ENCODE results near the gene ARHGAP32.

ARHGAP32 gene

DNA sequence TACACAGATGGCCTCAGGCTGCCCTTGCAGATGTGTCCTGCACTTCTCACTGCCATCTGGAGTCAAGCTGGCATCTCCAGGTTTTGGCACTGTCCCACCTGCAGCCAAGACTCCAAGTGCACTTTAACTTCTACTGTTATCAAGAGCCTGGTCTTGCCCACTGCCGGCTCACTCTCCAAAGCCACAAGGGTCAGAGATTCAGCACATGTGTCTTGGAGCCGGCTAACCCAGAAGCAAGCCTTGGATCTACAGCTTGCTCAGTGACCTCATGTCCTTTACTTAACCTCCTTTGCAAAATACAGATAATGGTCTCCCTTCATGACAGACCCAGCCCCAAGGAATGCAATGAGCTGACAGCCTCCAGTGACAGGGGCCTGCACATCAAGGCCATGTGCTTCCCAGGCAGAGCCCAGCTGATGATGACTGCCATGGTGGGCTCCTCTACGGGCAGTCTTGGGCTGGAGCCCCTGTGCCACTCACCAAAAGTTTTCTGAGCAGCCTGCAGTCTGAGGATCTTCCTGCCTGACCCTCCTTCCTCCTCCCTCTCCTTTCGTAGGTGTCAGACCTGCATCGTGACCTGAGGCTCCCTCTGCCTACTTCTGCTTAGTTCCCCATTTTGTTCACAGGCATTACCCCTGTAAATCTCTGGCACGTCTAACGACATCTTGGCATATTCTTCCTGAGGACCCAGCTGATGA lies 258.5 kb downstream of the ARHGAP32 start:
- no peaks in the 10 kb centered on the region for H3K27me3 ChIP-seq (ENCODE audit: insufficient read depth, low read depth, severe bottlenecking)
- H3K4me3 ChIP-seq (ENCODE audit: low read depth, low read length) = no peak overlapping the region
- no peak for DNase-seq
- TF ChIP-seq, protein P1, sequence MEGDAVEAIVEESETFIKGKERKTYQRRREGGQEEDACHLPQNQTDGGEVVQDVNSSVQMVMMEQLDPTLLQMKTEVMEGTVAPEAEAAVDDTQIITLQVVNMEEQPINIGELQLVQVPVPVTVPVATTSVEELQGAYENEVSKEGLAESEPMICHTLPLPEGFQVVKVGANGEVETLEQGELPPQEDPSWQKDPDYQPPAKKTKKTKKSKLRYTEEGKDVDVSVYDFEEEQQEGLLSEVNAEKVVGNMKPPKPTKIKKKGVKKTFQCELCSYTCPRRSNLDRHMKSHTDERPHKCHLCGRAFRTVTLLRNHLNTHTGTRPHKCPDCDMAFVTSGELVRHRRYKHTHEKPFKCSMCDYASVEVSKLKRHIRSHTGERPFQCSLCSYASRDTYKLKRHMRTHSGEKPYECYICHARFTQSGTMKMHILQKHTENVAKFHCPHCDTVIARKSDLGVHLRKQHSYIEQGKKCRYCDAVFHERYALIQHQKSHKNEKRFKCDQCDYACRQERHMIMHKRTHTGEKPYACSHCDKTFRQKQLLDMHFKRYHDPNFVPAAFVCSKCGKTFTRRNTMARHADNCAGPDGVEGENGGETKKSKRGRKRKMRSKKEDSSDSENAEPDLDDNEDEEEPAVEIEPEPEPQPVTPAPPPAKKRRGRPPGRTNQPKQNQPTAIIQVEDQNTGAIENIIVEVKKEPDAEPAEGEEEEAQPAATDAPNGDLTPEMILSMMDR (IDR thresholded peaks at IDR 0.05; ENCODE audit: low read depth, low read length) = no peak
- H3K9me3 ChIP-seq (ENCODE audit: severe bottlenecking) = no peaks in the 10 kb centered on the region
- no peak overlapping the region for H3K27ac ChIP-seq
- no peaks in the 10 kb centered on the region for H3K36me3 ChIP-seq

DNA sequence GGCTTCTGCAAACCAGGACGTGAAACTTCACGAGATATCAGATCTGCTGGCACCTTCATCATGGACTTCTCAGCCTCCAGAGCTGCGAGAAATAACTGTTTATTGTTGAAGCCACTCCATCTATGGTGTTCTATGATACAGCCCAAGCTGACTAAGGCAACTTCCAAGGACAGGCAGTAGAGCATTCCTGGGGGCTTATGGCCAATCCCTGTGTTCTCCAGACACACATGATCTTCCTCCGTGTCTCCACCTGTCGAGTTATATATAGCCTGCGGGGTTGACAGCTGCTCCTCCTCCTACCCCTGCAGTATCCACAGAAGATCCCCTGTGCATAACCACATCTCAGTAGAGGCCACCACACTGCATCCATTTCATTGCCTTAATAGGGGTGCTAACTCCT lies 260.5 kb downstream of the ARHGAP32 start:
- TF ChIP-seq, protein P1 (IDR thresholded peaks at IDR 0.05; ENCODE audit: low read depth, low read length) = no peak
- no peaks in the 10 kb centered on the region for H3K27me3 ChIP-seq (ENCODE audit: insufficient read depth, low read depth, severe bottlenecking)
- peak; percentile 32 for DNase-seq

DNA sequence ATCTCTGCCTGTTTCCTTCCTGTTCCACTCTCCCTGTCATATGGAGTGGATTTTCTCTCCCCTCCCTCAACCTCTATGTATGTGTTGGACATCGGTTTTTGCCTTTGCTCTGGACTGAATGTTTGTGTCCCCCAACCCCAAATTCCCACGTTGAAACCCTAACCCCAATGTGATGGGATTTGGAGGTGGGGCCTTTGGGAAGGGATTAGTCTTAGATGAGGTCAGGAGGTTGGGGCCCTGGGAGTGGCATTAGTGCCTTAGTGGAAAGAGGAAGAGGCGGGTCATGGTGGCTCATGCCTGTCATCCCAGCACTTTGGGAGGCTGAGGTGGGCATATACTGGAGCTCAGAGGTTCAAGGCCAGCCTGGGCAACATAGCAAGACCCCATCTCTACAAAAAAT lies 261.1 kb downstream of the ARHGAP32 start:
- no peaks in the 10 kb centered on the region for H3K27me3 ChIP-seq (ENCODE audit: insufficient read depth, low read depth, severe bottlenecking)

More for the DNA sequence above, 260.5 kb downstream of the ARHGAP32 start:
- H3K36me3 ChIP-seq = no peaks in the 10 kb centered on the region
- no peak overlapping the region for H3K27ac ChIP-seq
- no peak overlapping the region for H3K4me3 ChIP-seq (ENCODE audit: low read depth, low read length)
- no peaks in the 10 kb centered on the region for H3K9me3 ChIP-seq (ENCODE audit: severe bottlenecking)

DNA sequence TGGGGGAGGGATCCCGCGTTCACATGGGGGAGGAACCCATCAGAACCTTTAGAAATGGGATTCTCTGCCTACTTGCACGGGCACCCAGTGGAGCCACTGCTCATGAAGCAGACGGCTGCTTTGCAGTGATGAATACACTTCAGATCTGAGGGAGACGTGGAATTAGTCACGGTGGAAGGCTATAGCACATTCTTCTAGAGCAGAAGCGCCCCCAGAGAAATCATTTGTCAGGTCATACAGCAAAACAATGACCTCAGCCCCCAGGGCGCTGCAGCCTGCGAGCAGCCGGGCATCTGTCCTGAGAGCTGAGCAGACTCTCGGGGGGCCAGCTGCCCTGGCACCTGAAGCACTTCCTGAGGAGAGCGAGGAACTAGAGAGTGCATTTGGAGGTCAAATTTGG lies 262.1 kb downstream of the ARHGAP32 start:
- DNase-seq = no peak
- no peak overlapping the region for H3K27ac ChIP-seq
- TF ChIP-seq, protein P1 (IDR thresholded peaks at IDR 0.05; ENCODE audit: low read depth, low read length) = no peak
- H3K4me3 ChIP-seq (ENCODE audit: low read depth, low read length) = no peak overlapping the region
- H3K9me3 ChIP-seq (ENCODE audit: severe bottlenecking) = no peaks in the 10 kb centered on the region
- H3K27me3 ChIP-seq (ENCODE audit: insufficient read depth, low read depth, severe bottlenecking) = no peaks in the 10 kb centered on the region
- no peaks in the 10 kb centered on the region for H3K36me3 ChIP-seq

More for the DNA sequence above, 261.1 kb downstream of the ARHGAP32 start:
- TF ChIP-seq, protein P1 (IDR thresholded peaks at IDR 0.05; ENCODE audit: low read depth, low read length) = no peak
- no peak overlapping the region for H3K4me3 ChIP-seq (ENCODE audit: low read depth, low read length)
- no peak overlapping the region for H3K27ac ChIP-seq
- H3K36me3 ChIP-seq = no peaks in the 10 kb centered on the region
- no peaks in the 10 kb centered on the region for H3K9me3 ChIP-seq (ENCODE audit: severe bottlenecking)
- DNase-seq = no peak

DNA sequence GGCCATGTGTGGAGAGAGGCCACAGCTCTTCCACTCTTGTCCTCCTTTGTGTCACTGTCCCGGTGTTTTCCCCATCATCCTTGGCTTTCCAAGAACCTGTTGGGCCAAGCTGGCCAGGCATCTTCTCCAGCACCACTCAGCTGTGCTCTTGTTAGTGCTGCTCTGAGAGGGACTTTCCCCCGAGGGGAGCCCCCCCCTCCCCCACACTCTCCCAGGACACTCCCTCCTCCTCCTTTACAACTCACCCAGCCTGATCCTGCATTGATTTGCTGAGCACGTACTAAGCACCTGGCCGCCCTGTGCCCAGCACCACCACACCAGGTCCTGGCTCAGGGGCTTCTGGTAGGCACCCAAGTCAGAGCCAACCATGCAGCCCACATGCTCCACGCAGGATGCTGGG lies 262.7 kb downstream of the ARHGAP32 start:
- Histone ChIP-seq H3K36me3 (no peaks in the 10 kb centered on the region), H3K27ac (no peak overlapping the region), H3K27me3 (ENCODE audit: insufficient read depth, low read depth, severe bottlenecking) (no peaks in the 10 kb centered on the region), H3K9me3 (ENCODE audit: severe bottlenecking) (no peaks in the 10 kb centered on the region), H3K4me3 (ENCODE audit: low read depth, low read length) (no peak overlapping the region)
- TF ChIP-seq, protein P1 (IDR thresholded peaks at IDR 0.05; ENCODE audit: low read depth, low read length) = no peak
- DNase-seq = no peak

DNA sequence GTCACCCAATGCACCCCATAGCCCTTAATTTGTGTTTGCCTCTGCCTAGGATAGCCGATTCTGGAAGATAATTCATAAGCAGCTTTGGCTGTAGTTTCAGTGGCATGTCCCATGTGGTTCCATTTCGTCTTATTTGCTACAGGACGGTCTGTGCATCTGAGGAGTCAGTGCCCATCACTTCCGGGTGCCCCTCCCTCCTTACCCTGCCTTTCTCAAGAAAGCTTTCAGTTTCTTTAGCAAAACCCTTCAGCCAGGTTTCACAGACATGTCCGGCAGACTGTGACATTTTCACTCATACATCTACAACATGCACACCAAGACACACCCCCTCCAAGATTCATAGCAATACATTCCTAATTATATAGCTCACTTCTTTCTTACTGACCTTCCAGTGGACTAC lies 263.7 kb downstream of the ARHGAP32 start:
- Histone ChIP-seq H3K36me3 (no peaks in the 10 kb centered on the region), H3K27me3 (ENCODE audit: insufficient read depth, low read depth, severe bottlenecking) (no peaks in the 10 kb centered on the region), H3K4me3 (ENCODE audit: low read depth, low read length) (no peak overlapping the region), H3K27ac (no peak overlapping the region), H3K9me3 (ENCODE audit: severe bottlenecking) (no peaks in the 10 kb centered on the region)
- TF ChIP-seq, protein P1 (IDR thresholded peaks at IDR 0.05; ENCODE audit: low read depth, low read length) = no peak
- DNase-seq = no peak

All from WERI-Rb-1 (cell line).